Activated CD8-positive, alpha-beta memory T cell treated with anti-CD3 and anti-CD28 coated beads, Interleukin-2, amount 50 U/mL, for 48 hours (primary cell): ENCODE data around the gene MYOZ3.

Source experiments
- DNase-seq: peaks from one replicate; pipeline ENCODE4 v3.0.0-alpha.2; 2020

The MYOZ3 gene

DNA sequence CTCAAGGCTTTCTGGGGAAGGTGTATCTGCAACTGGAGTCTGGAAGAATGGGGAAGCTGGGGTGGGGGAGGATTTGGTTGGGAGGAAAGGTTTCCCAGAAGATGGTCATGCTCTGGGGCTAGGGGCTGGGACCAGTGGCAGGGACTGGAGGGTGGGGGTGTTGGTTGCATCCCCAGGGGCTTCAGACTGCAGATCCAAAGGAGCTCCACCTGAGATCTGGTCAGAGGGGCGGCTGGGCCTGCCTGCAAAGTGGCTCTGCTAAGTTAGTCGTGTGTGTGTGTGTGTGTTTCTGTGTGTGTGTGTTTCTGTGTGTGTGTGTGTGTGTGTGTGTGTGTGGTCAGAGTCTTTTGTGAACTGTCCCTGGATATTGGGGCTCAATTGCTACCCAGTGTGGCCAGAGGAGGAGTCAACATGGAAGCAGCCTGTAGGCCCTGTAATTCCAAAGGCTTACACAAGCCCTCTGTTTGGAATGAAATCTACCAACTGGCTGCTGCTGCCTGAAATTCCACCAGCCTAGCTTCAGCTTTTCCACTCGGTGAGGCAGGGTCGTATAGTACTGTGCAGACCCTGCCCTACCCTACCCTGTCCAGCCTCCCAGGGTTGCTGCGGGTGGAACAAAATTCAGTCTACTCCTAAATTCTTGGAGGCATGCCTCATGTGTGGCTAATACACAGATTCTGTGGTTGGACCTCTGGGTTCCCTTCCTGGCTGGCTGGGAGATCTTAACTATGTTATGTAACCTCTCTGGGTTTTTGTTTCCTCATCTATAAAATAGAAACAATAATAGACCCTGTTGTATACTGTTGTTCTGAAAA is 33.1 kb upstream of the MYOZ3 start:
- no peak for DNase-seq

DNA sequence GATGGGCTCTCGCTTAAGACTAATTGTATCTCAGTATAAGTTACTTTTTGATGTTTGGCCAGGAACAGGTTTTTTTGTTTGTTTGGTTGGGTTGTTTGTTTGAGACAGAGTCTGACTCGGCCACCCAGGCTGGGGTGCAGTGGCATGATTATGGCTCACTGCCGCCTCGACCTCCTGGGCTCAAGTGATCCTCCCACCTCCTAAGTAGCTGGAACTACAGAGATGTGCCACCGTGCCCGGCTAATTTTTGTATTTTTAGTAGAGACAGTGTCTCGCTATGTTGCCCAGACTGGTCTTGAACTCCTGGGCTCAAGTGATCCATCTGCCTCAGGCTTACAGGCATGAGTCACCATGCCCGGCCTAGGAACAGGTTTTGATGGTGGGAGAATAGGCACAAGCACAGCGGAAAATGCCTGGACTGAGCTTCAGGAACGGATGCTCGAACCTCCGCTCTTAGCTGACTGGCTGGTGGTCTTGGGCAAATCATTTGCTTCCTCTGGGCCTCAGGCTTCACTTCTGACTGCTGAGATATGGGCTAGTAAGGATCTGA is 32.0 kb upstream of the MYOZ3 start:
- DNase-seq = no peak

DNA sequence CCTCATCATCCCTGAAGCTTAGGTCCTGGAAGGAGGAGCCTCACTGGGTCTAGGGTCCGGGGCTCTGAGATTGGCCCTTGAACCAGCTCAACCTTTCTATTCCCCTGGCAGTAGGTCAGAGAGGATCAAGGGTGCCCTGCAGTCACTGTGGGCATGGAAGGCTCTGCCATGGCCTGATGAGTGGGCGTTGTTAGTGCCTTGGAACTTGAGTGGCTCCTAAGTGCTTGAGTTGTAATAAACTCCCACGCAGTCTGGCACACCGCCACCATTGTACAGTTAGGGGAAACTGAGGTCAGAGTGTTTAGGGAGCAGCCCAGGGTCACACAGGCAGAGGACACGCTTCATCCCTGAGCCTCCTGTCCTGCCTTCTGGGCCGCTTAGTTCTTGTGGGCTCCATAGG is 31.0 kb upstream of the MYOZ3 start:
- no peak for DNase-seq

DNA sequence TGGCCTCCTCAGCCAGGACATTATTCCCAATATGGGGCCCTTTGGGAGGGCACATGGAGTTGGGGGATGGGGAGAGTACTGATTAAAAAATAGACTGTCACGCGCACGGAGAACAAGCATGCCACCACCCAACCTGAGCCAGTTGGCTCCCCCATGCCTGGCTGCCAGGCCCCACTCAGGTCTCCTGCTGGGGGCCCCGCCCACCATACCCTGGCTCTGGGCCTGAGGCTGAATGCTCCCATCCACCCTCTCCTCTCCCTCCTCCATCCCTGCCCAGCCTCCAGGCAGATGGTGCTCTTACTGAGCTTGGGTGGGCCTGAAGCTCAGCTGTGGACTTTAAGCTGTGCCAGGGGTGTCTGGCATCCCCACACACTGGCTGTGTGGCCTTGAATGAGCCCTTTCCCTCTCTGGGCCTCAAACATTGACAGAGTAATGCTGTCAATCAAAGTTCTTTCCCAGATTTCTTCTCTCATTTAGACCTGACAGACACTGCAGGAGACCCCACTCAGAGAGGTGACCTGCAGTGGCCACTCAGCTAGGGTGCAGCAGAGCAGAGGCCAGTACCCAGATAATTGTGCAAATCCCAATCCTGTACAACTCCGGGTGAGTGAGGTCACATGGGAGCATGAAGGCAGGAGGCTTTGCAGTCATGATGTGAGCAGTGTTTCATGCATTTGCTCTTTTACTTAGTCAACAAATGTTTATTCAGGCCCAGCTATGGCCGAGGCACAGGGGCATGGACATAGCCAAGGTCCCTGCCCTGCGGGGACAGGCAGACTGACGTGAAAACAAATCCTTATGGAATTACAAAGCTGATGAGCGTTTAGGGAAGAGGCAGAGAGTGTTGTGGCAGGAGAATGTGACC is 30.4 kb upstream of the MYOZ3 start:
- DNase-seq = no peak

DNA sequence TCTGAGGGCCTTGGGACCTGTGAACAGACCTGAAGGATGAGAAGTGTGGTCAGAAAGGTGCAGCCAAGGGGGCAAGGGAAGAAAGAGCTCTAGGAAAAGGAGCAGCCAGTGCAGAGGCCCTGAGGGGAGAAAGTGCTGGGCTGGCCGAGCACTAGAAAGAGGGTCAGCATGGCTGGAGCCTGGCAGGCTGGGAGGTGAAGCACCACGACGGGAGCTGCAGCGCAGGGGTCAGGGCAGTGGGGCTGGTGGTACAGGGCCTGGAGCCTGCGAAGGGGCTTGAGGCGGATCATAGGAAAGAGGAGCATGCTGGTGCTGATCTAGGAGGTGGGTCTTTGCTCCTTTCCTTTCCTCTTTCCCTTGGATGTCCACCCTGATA is 29.7 kb upstream of the MYOZ3 start:
- DNase-seq = no peak

DNA sequence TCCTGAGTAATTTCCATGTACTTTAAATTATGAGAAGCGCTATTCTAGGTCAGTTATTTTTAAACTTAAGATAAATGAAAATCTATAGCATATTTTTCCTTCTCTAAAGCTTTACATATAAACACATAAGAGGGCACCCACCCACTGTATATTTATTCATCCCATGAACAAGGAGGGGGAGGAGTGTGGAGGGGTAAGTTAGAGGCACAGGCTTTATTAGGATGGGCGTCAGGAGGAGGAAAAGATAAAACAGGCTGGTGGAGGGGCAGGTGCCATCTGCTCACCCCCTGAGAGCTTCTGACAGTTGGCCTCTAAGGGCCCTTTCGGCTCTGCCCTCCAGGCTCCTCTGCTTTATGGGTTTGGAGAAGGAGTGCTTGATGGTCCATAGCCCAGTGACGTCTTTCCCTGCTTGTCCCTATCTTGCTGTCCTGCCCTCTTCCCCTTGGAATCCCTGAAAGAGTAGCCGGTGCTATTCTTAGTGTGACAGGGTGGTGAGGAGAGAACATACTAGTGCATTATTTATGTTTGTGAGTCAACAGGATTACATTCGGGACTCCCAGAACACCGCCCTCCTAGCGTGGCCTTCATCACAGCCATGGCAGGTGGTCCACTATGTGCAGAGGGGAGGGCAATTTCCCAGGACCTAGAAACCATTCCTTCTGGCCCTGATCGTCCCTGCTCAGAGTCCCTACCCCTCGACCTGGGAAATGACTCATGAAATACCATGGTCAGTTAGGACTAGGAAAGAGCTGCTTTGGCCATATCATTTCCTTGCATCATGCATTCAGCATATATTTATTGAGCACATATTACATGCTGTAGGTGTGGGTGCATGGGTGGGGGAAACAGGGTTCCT is 28.5 kb upstream of the MYOZ3 start:
- no peak for DNase-seq

DNA sequence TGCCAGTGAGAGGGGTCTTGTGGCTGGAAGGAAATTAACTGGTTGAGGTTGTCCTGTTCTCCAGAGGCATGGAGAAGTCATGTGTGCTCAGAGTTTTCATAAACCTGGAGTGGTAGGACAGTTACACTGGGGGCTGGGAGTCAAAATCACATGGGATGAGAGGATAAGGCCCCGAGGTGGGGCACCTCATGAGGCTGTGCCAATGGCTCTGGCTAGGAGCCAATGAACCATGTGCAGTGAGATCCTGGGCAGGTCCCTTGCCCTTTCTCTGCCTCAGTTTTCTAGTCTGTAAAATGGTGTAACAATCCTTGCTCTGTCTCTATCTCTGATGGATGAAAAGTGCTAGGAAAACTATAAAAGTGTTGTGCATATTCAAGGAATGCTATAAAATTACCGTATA is 27.6 kb upstream of the MYOZ3 start:
- DNase-seq = no peak

DNA sequence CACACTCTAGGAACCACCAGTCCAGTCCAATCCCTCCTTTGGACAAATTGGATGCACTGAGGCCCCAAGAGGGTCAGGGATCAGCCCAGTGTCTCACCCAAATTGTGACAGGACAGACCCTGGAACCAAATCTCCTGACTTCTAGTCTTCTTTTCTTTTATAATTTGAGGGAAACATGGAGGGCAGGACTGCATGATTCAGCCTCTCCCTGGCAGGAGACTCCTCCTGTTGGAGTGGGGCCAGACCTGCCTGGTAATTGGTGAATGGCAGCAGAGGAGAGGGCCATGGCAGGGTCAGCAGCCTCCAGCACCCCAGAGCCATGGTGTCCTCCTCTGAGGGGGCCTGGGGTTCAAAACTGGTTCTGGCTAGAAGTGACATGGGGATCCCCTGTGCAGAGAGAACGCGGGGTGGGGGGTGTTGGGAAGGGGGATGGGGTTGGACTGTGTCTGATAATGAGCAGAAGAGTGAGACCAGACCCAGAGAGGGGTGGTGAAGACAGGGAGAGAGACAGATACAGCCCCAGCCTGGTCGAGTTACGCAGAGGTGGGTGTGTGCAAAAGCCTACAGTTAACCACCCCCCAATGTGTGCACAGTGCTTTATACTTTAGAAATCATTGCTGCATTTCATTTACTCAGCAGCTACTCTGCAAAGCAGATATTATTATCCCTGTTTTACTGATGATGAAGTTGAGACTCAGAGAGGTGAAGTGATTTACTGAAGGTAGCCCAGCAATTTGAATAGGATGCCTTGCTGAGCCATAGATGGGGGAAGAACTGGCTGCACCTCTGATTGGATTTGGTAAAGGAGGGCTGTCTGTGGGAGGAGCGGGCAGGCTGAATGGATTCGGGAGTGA is 24.4 kb upstream of the MYOZ3 start:
- DNase-seq = no peak

DNA sequence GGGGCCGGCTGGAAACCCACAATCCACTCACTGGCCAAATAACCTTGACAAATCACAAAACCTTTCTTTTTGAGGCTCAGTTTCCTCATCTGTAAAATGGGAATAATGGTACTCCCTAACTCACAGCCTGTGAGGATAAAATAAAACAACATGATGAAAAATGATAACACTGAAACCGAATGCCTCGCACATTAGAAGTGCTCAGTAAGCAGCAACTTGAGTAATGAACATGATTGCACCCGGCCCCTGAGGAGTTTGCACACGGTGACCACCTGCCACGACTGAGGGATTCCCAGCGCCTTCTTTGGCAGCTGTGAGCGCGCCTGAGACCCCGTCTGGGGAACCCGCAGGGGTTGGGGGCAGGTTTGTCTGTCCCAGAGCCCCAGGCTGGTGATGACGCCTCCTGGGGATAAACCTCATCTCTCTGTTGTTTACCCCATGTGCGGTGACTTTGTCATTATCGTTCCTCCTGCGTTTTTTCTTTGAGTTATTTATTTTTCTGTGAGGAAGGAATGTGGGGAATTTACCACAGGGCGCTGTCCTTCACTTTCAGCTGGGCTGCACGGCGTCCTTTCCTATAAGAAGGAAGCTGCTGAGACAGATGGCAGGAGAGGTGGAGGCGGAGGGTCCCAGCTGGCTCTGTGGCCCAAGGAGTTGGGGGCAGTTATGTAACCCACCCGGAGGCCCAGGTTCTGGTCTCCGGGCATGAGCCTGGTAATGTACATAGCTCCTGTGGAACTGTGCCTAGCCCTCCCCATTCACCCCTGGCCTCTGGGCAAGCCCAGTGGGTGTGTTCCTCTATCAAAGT is 23.6 kb upstream of the MYOZ3 start:
- DNase-seq = no peak

DNA sequence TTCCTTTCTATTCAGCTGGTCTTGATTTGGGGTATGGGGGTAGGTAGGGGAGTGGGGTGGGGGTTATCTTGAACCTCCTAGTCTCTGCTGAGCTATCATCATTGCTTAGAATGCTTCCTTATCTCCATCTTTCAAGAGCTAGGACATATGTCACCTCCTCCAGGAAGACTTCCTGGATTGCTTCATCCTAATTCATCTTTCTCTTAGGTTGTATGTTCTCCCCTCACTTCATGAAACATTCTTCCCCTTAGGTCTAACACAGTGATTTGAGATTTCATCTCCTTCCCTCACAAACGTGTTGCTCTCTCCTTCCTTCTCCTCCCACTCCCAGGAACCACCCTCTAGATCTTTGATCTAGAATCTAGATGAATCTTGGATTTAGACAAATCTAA is 23.0 kb upstream of the MYOZ3 start:
- no peak for DNase-seq

DNA sequence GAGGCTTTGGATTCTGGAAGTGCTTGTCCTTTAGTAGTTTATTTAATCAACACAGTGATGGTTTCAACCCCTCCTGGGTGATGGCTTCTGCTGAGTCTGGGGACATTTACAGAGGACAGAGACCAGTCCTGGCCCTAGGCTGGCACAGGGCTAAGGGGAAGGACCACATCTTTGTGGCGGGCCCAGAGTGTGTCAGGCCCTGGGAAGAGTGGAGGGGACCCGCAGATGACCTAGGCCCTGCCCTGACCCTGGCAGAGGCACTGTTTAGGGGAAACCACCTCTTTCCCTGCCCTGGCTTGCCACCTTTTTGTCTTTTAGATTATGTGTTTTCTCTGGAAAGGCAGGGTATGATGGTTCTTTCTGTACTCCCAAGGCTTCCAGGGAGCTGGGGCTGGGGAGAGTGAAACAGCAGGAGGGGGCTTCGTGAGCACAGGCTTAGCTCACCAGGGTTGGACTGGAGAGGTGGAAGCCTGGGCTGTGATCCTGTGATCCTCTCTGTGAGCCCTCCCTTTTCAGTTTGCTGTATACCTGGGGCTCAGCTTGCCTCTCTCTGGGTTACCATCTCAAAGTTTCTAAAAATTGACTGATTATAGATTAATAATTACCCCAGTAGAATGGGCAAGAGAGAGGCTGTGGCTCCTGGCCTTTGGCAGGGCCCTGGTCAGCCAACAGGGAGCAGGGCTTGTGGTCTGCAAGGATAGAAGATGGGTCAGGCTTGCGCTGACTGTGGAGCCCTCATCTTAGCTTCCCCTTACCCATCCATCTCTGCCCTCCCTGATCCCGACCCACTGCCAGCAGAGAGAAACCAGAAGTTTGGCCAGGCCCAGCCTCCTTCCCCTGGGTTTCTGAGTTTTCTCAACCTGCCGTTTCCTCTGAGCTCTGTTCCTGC is 22.3 kb upstream of the MYOZ3 start:
- no peak for DNase-seq

DNA sequence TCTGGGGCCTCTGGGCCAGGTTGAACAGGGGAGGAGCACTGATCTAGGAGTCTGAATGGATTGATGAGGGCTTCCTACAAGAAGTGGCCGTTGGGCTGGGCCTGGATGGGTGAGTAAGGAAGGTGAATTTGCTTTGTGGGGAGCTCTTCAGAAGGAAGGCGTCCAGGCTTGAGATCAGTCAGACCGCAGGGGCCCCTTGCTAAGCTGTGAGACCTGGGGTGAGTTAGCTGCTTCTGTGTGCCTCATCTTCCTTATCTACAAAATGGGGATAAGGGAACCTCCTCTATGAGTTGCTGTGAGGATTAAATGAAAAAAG is 21.7 kb upstream of the MYOZ3 start:
- no peak for DNase-seq

DNA sequence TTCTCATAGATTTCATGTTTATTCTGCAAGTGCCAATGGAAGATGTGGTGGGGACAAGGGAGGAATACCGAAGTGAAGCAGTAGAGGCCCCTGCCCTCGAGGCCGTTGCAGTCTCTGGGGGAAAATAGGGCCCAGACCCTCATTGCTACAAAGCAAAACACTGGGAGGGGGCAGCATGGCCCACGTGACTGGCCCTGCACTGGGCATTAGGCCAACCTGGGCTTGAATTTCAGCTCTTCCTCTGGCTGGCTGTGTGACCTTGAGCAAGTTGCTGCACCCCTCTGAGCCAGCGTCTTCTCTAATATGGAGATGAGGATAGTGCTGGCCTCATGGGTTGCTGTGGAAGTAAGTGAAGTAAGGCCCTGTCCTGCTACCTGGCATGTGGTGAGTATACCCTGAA is 21.3 kb upstream of the MYOZ3 start:
- DNase-seq = no peak

DNA sequence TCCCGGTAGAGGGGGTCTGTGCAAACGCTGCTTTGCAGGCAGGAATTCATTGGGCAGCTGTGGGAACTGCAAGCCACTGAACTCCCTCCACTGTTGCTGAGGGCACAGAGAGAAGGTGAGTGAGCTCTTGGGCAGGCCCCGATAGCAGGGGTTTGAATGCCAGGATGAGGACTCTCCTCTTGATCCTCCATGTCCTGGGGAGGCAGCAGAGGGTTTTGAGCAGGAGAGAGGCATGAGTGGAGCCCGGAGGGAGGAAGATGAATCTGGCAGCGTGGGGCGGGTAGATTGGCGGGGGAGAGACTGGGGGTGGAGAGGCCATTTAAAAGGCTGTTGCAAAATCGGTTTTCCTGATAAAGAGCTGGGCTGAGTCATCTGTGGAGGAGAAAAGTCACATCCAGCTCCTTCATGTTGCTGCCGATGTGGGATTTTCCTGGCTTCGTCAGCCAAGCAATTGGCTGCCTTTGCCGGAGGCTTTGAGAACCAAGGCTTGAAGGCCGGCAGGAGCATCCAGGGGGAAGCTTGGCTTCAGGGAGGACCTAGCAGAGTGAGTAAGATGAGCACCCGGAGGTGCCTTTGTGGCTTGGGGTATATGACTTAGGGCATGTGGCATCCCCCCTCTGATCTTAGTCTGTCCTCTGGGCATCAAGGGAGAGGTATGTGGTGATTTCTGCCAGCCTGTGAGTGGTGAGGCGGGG is 20.6 kb upstream of the MYOZ3 start, which contains the start of gene SYNPO:
SYNPO (plus strand) TSS at position 350 of the 695 bp plus-strand sequence. CDS start 7,616 bp downstream, outside the sequence.
- no peak for DNase-seq

DNA sequence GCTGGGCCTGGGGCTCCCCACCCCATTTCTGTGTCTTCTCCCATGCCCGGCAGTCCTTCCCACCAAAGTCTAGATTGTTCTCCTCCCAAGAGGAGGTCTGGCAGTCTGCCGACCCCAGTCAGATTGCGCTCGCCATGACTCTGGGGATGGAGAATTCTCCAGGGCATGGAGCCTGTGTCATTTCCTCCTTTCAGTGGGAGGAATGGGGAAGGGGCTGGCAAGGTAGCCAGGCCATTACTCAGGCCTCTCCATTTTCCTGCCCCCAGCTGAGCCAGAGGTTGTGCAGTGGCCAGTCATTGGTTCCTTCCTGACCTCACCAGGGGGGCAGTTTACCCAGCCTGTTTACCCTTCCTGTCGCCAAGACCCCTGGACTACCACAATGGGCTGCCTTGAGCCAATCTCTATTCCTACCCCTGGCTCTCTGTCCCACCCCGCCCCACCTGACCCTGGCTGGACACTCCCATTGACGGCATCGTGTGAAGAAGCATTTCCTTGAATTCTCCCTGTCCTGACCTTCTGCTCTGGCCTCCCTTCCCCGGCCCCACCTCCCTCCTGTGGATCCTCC is 20.0 kb upstream of the MYOZ3 start:
- DNase-seq = no peak

DNA sequence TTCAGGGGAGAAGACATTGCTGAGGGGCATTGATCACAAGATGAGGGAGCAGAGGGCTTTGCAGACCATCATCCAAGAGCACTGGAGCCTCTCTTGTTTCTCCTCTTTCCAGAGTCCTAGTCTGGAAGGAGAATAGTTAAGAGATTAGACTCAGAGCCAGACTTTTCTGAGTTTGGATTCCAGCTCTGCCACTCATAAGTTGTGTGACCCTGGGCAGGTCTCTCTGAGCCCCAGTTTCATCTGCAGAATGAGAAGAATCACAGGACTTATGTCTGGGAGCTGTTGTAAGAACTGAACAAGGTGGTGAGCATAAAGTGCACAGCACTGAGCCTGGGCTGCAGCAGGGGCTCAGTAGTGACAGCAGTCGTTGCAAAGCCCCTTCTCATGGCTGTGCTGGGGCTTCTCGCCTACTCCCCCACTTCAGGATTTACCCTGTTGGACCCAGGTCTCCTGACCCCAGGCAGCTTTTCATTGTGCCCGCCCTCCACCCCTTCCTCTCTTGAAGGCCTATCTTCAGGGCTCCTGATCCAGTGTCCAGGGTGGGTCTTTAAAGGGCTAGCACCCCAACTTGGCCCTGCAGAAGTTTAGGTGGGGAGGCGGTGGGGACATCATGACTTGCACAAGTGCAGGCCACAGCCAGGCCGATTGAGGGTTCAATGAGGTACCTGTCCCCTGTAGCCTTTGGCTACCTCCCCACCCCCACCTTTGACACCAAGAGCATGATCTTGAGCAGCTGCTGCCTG is 19.1 kb upstream of the MYOZ3 start:
- no peak for DNase-seq

DNA sequence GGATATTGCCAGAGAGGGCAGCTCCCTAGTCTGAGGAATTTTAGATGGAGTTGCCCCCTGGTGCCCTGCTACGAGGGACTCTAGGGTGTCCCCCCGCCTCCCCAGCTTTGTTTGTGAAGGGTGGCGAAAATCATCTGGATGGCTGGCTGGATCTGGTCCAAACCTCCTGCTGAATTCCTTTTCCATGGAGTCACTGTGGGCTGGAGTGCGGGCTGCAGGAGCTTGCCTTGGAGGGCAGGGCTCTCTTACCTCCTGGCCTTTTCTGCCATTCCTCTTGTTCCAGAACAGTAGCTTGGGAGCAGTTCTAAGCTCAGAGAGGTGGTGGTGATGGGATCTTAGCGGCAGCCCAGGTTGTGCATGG is 18.5 kb upstream of the MYOZ3 start:
- no peak for DNase-seq

DNA sequence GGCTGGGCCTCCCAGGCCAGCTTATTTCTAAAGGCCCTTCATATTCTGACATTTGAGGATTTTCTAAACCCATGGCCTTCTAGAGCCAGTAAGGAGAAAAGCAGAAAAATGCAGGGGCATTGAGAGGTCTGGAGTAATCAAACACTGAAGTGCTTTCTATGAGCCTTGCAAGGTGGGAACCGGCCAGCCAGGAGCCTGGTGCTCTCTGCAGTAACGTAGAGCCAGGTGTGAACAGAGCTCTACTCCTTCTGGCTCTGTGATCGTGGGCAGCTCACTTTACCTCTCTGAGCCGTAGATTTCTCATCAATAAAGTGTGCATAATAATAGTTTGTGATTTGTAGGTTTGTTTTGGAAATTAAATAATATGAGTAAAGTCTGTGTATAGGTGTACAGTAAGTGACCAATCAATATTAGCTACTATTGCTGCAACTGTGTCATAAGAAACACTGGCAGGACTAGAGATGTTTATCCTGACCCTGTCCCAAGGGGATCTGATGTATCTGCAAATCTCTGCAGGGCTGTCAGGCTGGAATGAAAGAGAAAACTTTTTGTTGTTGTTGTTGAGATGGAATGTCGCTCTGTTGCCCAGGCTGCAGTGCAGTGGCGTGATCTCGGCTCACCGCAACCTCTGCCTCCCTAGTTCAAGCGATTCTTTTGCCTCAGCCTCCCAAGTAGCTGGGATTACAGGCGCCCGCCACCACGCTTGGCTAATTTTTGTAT is 17.9 kb upstream of the MYOZ3 start:
- DNase-seq = no peak
